HFF-Myc (cell line): ENCODE data around the gene TTC21B.

ENCODE experiments used
- DNase-seq: peaks from one replicate; pipeline ENCODE4 v3.0.0-alpha.2; 2011; ENCODE audit warnings: low read depth; ENCODE audit errors: extremely low read depth
- H3K4me3 ChIP-seq: replicated peaks from 2 replicates; pipeline ENCODE4 v1.5.1; 2011; ENCODE audit warnings: low read depth, mild to moderate bottlenecking, control low read depth, low read length
- TF ChIP-seq, protein P1 (sequence below): IDR thresholded peaks from 2 replicates; pipeline ENCODE4 v1.5.1; 2012; ENCODE audit warnings: mild to moderate bottlenecking, low read depth, low read length, control low read depth; ENCODE audit errors: missing control alignments

Gene TTC21B

DNA sequence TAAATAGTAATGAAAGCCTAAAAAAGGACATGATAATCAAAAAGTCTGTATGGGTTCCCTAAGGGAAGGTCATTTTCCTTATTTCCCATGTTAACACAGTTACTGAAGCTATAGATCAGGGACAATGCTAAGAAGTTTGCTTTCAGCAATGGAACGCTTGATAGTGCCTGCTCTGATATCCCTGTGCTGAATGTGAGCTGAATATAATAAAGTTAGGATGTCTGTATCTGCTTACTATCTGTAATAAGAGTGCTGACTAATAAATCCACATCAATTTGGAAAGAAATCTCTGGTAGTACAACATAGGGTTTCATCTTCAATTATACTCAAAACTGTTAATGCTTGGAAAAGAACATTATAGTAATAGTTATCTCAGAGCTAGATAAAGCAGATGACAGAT, 25.8 kb downstream of the TTC21B start:
- TF ChIP-seq, protein P1, sequence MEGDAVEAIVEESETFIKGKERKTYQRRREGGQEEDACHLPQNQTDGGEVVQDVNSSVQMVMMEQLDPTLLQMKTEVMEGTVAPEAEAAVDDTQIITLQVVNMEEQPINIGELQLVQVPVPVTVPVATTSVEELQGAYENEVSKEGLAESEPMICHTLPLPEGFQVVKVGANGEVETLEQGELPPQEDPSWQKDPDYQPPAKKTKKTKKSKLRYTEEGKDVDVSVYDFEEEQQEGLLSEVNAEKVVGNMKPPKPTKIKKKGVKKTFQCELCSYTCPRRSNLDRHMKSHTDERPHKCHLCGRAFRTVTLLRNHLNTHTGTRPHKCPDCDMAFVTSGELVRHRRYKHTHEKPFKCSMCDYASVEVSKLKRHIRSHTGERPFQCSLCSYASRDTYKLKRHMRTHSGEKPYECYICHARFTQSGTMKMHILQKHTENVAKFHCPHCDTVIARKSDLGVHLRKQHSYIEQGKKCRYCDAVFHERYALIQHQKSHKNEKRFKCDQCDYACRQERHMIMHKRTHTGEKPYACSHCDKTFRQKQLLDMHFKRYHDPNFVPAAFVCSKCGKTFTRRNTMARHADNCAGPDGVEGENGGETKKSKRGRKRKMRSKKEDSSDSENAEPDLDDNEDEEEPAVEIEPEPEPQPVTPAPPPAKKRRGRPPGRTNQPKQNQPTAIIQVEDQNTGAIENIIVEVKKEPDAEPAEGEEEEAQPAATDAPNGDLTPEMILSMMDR, result no peak
- DNase-seq, result no peak
- no peak overlapping the region for H3K4me3 ChIP-seq

DNA sequence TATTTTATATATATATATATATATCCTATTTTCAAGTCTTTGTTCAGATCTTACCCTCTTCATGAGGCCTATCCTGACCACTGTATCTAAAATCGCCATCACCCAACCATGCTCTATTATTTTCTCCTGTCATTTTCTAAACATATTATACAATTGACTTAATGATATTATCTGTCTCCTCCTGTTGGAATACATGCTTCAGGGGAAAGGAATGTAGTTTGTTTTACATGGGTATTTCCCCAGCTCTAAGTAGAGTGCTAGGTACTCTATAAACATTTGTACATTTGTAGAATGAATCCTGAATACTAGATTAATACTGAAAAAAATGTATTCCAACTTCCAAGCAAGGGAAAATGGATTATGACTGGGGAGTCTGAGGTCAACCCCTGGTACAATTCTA, 26.2 kb downstream of the TTC21B start:
- TF ChIP-seq, protein P1, result no peak
- DNase-seq, result no peak
- no peak overlapping the region for H3K4me3 ChIP-seq

DNA sequence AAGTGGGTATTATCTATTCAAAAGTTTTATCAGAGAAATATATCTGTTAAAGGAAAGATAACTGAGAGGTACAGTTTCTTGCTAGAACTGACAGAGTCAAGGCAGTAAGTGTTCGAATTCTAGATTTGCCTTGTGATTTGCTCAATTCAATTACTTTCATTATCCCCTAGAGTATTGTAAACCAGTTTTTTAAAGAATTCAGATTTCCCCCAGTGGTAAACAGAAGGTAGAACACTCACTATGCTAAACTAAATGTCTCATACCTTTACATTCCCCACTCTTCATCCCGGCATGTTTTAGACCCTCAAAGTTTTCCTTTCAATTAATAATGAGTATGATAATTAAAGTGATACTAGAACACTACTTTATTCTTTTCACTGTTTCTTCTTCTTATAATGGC, 28.6 kb downstream of the TTC21B start:
- DNase-seq, result no peak
- TF ChIP-seq, protein P1, result no peak

DNA sequence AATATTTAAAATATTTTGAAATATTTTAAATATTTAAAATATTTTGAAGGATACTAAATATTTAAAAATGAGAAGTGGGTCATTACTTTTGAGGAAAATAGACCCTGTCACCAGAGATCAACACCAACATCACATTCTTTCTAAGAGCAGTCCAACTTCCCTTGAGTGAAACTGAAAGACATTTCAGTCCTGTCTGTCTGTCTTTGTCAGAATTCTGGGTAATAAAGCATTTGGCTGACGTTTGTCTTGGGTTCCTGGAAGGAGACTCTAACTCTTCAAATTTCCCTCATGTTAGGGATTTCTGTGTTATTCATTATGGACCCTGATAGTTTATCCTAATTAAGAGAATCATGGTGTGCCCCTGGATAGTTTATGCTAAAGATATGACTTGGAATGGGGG, 32.8 kb downstream of the TTC21B start:
- no peak for DNase-seq
- H3K4me3 ChIP-seq, result no peak overlapping the region
- TF ChIP-seq, protein P1, result no peak

More for the DNA sequence above, 28.6 kb downstream of the TTC21B start:
- no peak overlapping the region for H3K4me3 ChIP-seq

DNA sequence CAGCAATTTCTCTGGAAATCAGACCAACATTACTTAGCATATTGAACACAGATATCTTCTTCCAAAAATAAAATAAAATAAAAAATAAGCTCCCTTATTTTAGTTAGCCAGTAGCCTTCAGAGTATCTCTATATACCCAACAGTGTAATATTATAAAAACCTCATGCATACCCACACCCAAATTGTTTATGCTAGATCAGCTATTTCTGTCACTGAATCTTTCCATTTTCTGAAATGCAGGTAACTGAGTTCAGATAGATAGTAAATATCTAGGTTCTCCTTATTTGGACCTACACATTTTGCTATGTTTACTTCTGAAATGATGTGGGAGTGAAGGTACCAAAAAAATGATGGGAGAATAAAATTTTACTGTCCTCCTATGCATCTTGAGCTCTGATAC, 39.9 kb downstream of the TTC21B start:
- TF ChIP-seq, protein P1, result no peak
- no peak overlapping the region for H3K4me3 ChIP-seq
- no peak for DNase-seq

DNA sequence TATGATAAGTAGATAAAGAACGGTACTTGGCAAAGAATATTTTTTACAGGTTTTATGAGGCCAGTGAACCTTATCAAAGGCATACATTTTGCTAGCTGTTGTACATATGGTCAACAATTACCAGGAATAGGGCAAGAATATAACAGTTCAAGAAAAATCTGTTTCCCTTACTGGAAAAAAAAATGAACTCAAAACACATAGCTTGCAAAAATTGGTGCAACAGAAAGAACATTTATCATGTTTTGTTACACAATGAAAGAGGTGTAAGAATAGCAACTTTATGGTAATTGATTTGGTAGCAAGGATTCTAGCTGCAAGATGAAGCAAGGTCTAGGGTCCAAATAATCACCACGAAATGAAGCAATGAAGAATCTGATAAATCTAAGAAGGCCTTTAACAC, 41.6 kb downstream of the TTC21B start:
- no peak for DNase-seq
- no peak overlapping the region for H3K4me3 ChIP-seq
- TF ChIP-seq, protein P1, result no peak

DNA sequence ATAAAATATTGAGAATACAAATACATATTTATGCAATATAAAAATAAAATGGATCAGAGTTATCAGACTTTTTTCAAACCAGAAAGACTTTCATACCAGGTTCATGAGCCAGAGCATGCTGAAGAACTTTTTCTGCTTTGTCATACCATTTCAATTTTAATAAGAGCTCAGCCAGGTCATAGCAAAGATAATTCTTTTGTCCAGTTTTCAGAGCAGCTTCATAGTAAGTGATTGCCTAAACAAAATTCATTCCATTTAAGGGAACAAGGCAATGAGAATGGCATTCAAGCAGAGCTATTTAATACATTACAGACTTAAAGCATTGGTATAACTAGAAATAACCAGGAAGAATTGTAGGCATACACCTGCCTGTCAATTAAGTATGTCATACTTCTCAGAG, 42.3 kb downstream of the TTC21B start:
- TF ChIP-seq, protein P1, result no peak
- H3K4me3 ChIP-seq, result no peak overlapping the region
- no peak for DNase-seq
